Fibroblast of mammary gland (primary cell): Measurements from ENCODE around the gene DNAH8.

ENCODE experiments used
- DNase-seq: peaks from one replicate; pipeline ENCODE4 v3.0.0-alpha.2; 2010; ENCODE audit warnings: low read depth
- H3K4me3 ChIP-seq: 2 replicates; pipeline ENCODE4 v1.5.1; 2011; ENCODE audit warnings: low read depth, mild to moderate bottlenecking, low read length, moderate library complexity; ENCODE audit not compliant: control insufficient read depth
- TF ChIP-seq, protein P1 (sequence below): conservative IDR thresholded peaks from 2 replicates; pipeline ENCODE4 v1.5.1; 2011; ENCODE audit warnings: low read depth, low read length, inconsistent platforms; ENCODE audit not compliant: control insufficient read depth, insufficient read depth

DNAH8 gene

DNA sequence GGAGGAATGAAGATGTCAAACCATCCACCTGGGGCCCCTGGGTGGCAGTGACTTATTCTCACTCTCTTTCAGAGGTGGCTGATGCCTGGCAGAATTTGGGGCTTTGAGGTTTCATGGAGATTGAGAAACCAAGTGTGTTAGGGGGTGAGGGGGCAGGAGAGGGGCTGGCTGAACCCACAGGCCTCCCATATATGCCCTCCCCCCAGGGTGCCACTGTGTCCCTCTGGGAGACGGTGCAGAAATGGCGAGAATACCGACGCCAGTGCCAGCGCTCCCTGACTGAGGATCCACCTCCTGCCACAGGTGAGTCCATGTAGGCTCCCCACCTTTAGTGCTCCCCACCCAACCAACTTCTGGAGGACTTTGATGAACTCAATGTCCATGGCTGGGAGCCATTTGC is 341.1 kb downstream of the DNAH8 start:
- no peak for DNase-seq
- H3K4me3 ChIP-seq = no peak overlapping the region
- TF ChIP-seq, protein P1, sequence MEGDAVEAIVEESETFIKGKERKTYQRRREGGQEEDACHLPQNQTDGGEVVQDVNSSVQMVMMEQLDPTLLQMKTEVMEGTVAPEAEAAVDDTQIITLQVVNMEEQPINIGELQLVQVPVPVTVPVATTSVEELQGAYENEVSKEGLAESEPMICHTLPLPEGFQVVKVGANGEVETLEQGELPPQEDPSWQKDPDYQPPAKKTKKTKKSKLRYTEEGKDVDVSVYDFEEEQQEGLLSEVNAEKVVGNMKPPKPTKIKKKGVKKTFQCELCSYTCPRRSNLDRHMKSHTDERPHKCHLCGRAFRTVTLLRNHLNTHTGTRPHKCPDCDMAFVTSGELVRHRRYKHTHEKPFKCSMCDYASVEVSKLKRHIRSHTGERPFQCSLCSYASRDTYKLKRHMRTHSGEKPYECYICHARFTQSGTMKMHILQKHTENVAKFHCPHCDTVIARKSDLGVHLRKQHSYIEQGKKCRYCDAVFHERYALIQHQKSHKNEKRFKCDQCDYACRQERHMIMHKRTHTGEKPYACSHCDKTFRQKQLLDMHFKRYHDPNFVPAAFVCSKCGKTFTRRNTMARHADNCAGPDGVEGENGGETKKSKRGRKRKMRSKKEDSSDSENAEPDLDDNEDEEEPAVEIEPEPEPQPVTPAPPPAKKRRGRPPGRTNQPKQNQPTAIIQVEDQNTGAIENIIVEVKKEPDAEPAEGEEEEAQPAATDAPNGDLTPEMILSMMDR = no peak

DNA sequence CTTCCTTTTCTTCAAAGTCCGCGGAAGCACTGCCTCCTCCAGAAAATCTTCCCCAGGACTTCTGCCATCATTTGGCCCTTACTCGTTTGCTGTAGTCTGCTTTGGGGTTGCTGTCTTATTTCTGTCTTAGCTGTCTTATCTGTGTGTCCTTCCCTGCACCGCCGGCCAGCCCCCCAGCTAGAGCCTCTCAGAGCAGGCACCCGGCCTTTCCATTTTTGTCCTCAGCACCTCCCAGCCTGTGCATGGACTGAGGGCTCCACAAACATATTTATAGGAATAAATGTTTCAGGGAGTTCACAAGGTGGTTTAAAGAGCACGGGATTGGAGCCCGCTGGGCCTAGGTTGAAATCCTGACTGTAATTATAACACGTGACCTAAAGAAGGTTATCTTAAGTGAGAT is 341.6 kb downstream of the DNAH8 start:
- TF ChIP-seq, protein P1 = no peak
- DNase-seq = no peak
- no peak overlapping the region for H3K4me3 ChIP-seq

DNA sequence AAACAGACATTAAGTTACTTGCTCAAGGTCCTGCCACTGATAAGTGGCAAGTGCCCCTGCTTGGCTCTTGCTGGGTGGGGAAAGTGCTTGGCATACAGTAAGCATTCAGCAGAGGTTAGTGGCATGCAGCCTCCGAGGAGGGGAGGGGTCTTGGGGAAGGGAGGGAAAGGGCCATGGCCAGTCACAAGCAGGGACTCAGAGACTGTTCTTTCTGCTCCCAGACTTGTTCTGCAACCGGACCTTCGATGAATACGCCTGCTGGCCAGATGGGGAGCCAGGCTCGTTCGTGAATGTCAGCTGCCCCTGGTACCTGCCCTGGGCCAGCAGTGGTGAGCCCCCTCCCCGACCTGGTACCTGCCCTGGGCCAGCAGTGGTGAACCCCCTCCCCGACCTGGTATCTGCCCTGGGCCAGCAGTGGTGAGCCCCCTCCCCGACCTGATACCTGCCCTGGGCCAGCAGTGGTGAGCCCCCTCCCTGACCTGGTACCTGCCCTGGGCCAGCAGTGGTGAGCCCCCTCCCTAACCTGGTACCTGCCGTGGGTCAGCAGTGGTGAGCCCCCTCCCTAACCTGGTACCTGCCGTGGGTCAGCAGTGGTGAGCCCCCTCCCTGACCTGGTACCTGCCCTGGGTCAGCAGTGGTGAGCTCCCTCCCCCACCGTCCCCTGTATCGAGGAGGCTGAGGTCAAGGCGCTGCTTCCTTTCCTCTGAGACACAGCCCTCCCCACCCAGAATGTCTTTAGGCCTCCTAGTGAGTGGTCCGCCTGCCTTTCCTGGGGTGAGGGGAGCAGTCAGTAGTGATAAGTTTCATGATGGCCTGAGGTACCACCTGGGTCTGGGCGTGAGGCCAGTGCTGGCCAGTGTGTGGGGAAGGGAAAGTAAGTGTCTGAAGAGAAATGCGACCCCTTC is 342.4 kb downstream of the DNAH8 start:
- TF ChIP-seq, protein P1 = no peak
- no peak for DNase-seq
- no peak overlapping the region for H3K4me3 ChIP-seq

DNA sequence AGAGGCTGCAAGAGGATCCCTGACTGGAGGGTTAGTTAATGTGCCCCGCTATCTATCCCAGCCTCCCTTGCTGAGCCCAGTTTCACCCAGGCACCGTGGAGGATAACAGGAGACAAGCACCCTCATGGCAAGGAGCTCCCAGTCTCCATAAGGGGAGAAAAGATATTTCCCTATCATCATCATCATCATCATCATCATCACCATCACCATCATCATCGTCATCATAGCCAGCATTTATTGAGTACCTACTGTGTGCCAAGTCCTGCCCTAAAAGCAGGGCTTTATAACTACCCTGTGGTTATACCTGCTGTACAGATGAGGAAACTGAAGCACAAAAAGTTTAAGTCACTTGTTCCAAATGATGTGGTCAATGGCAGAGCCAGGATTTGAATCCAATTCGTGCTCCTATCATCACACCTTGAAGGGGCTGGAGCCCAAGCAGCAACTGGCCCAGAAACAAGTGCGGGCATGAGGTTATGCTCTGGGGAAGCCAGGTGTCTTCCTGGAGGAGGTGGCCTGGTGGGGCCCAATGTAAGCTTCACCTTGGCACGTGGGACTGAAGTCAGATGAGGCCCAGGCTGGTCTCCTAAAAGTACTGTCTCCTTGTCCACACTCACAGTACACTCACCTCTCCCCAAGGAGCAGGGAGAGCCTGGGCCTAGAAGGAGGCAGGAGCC is 343.5 kb downstream of the DNAH8 start:
- TF ChIP-seq, protein P1 = no peak
- no peak for DNase-seq

DNA sequence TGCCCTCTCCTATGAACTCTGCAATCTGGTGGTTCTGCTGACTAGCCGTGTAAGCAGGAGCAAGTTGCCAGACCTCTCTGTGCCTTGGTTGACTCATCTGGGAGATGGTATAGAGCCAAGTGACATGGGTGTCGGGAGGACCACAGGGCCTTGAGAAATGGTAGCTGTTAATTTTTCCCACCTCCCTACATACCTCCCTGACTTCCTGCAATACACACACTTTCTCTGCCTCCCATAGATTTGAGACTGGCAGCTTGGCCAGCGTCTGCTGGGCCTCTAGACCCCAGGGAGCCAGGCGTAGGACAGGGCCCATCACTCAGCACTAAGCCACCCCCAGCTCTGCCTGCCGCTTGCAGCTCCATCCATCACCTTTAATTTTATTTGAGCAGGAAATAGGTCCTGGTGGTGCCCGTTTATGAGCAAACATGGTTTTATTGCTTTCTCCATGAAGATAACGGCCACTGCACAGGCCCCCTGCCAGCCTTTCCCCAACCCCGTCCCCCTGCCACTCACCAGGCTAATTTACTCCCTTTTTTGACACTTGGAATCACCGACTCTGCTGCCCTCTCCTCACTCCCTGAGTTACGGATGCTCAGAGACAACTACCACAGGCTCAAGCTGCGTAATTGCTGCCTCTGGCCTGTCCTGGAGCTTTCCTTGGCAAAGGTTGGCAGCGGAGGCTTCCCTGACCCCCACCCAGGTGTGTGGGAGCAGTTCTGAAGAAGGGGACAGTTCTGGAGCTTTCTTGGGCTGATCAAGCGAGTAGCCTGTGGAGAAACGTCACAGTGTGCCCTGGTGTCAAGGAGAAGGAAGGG is 344.6 kb downstream of the DNAH8 start:
- no peak overlapping the region for H3K4me3 ChIP-seq
- peak; percentile 20 for DNase-seq
- TF ChIP-seq, protein P1 = no peak

More for the DNA sequence above, 343.5 kb downstream of the DNAH8 start:
- no peak overlapping the region for H3K4me3 ChIP-seq

DNA sequence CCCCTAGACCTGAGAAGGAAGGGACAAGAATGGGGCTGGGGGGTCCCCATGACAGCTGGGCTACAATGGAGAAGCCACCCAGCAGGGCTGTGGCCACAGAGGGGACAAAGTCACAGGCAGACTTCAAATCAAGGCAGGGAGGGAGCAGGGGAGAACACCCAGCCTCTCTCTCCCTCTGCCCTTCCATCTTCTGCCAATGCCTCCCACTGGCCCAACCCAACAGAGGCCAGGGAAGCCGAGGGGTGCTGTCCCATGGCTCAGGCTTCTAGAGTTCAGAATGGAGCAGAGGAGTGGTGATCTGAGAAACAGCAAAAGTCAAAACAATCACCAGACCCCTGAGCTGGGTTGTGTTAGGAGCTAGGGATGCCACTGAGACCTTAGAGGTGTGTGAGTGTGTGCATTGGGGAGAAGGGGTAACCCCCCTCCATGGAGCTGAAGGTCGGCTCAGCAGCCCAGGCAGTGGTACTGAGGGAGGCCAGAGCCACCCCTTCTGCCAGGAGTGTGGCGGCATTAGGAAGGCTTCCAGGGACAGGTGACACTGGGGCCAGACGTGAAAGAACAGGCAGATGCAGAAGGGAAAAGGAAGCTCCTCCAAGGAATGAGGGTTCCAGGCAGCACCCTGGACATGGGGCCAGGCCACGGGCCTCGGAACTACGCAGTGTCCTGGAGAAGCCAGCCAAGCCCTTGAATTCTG is 345.5 kb downstream of the DNAH8 start:
- TF ChIP-seq, protein P1 = no peak
- no peak for DNase-seq
- no peak overlapping the region for H3K4me3 ChIP-seq
